Osteoblast (primary cell): Measurements from ENCODE around the gene TMPRSS11E. TPM values are rescaled to one million over a fixed set of nuclear protein-coding genes. Genes with fewer than 3 reads are reported as not detected.
"Not testable (repeated sequence)": the region's sequence is repeated elsewhere in the genome, so short reads cannot be mapped to it uniquely, and the experiment has no call there.

Source experiments
- DNase-seq: peaks from one replicate; pipeline ENCODE4 v3.0.0; 2011; ENCODE audit warnings: low spot score, mixed read lengths; ENCODE audit not compliant: insufficient read length; ENCODE audit errors: missing footprints
- H2AFZ ChIP-seq: 2 replicates; pipeline ENCODE4 v1.6.0; 2011; ENCODE audit warnings: mild to moderate bottlenecking, low read length
- H3K27ac ChIP-seq: 2 replicates; pipeline ENCODE4 v1.5.1; 2011; ENCODE audit warnings: mild to moderate bottlenecking, low read depth, low read length, moderate library complexity
- H3K27me3 ChIP-seq: 2 replicates; pipeline ENCODE4 v1.6.0; 2012; ENCODE audit warnings: mild to moderate bottlenecking, control low read depth, inconsistent platforms, low read length, moderate library complexity; ENCODE audit not compliant: insufficient read depth
- H3K36me3 ChIP-seq: 2 replicates; pipeline ENCODE4 v1.5.1; 2011; ENCODE audit warnings: mild to moderate bottlenecking, low read length, control low read depth, moderate library complexity; ENCODE audit not compliant: insufficient read depth
- H3K4me1 ChIP-seq: 2 replicates; pipeline ENCODE4 v1.5.1; 2011; ENCODE audit warnings: mild to moderate bottlenecking, low read length, control low read depth, moderate library complexity; ENCODE audit not compliant: insufficient read depth
- H3K4me2 ChIP-seq: 2 replicates; pipeline ENCODE4 v1.6.0; 2011; ENCODE audit warnings: mild to moderate bottlenecking, low read length; ENCODE audit not compliant: insufficient read depth
- H3K4me3 ChIP-seq: fragments of 200-600 bp; sonication (generic); 3 replicates; pipeline ENCODE4 v1.5.1; 2012; ENCODE audit warnings: mild to moderate bottlenecking, low read length, inconsistent platforms; ENCODE audit not compliant: insufficient read depth
- H3K79me2 ChIP-seq: 2 replicates; pipeline ENCODE4 v1.6.0; 2012; ENCODE audit warnings: mild to moderate bottlenecking, low read length, control low read depth, inconsistent platforms; ENCODE audit not compliant: insufficient read depth
- H3K9me3 ChIP-seq: 2 replicates; pipeline ENCODE4 v1.5.1; 2011; ENCODE audit warnings: low read depth, low read length, control low read depth
- H4K20me1 ChIP-seq: 2 replicates; pipeline ENCODE4 v1.6.0; 2012; ENCODE audit warnings: mild to moderate bottlenecking, low read length, control low read depth; ENCODE audit not compliant: insufficient read depth
- total RNA-seq: library from RNA; depleted of rRNA; stranded (reverse); fragments of >200 nt; gene quantifications from 2 replicates; pipeline ENCODE4 v1.2.3, GENCODE V29; 2012
- TF ChIP-seq, protein P1 (sequence below): IDR thresholded peaks from 2 replicates; pipeline ENCODE4 v1.5.1; 2011; ENCODE audit warnings: mild to moderate bottlenecking, low read depth, low read length, moderate library complexity; ENCODE audit errors: extremely low read depth

TMPRSS11E gene
- total RNA-seq, 1 donor: not detected

DNA sequence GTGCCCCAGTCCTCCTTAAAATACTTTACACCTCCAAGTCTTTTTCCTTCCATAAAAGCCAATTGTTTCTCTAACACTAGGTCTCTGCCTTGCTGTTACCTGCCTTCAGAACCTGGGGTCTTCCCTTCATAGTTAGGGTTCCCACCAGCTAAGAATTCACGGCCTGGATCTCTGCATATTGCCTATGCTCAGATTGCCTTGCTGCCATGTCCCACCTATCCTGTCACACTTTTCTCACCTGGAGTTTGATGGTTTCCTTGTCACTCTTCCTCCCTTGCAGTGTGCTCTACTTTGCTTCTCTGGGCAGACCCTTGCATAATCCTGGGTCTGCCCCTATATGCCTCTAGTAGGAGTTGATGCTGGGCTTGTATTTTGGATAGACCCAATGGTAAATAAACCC lies 36.6 kb upstream of the TMPRSS11E start:
- Histone ChIP-seq H3K4me2 (no peak overlapping the region), H3K9me3 (no peaks in the 10 kb centered on the region), H3K27ac (no peak overlapping the region), H3K4me1 (no peaks in the 10 kb centered on the region), H3K36me3 (no peaks in the 10 kb centered on the region), H2AFZ (no peak overlapping the region), H4K20me1 (no peaks in the 10 kb centered on the region), H3K79me2 (no peaks in the 10 kb centered on the region), H3K27me3 (no peaks in the 10 kb centered on the region), H3K4me3 (no peak overlapping the region)
- DNase-seq: no peak
- TF ChIP-seq, protein P1, sequence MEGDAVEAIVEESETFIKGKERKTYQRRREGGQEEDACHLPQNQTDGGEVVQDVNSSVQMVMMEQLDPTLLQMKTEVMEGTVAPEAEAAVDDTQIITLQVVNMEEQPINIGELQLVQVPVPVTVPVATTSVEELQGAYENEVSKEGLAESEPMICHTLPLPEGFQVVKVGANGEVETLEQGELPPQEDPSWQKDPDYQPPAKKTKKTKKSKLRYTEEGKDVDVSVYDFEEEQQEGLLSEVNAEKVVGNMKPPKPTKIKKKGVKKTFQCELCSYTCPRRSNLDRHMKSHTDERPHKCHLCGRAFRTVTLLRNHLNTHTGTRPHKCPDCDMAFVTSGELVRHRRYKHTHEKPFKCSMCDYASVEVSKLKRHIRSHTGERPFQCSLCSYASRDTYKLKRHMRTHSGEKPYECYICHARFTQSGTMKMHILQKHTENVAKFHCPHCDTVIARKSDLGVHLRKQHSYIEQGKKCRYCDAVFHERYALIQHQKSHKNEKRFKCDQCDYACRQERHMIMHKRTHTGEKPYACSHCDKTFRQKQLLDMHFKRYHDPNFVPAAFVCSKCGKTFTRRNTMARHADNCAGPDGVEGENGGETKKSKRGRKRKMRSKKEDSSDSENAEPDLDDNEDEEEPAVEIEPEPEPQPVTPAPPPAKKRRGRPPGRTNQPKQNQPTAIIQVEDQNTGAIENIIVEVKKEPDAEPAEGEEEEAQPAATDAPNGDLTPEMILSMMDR: no peak

DNA sequence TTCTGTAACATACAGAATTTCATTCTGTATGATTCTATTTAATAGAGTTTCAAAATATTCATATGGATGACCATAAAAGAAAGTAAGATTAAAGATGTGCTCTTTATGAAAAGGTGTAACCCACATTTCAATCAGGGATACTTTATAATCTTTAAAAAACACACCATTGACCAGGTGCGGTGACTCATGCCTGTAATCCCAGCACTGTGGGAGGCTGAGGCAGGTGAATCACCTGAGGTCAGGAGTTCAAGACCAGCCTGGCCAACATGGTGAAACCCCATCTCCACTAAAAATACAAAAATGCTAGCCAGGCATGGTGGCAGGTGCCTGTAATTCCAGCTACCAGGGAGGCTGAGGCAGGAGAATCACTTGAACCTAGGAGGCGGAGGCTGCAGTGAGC lies 35.2 kb upstream of the TMPRSS11E start:
- H3K9me3 ChIP-seq, H4K20me1 ChIP-seq, H3K4me3 ChIP-seq, H3K79me2 ChIP-seq, H3K36me3 ChIP-seq, H3K4me1 ChIP-seq, H3K27ac ChIP-seq, DNase-seq, H3K27me3 ChIP-seq, H2AFZ ChIP-seq, H3K4me2 ChIP-seq: not testable (repeated sequence)

DNA sequence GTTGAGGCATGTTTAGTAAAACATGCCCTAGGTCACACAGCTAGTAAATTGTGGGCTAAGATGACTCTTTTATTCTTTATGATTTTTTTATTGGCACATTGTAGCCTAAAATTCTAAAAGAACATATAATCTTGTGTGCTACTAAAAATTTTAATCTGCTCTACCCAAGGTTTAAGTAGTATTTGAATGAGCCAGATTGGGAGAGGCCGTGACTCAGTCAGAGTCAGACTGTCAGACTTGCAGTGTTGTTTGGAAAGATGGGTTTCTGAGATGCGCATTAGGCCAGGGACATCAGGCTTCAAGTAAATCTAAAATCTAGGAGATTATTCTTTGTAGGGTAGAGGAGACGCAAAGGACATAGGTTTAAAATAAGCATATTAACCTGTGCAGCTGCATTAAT lies 30.7 kb upstream of the TMPRSS11E start:
- peak; percentile 84 for DNase-seq
- H3K9me3 ChIP-seq: no peaks in the 10 kb centered on the region
- H4K20me1 ChIP-seq: no peaks in the 10 kb centered on the region
- no peaks in the 10 kb centered on the region for H3K79me2 ChIP-seq
- no peaks in the 10 kb centered on the region for H3K27me3 ChIP-seq
- H3K27ac ChIP-seq: no peak overlapping the region
- H2AFZ ChIP-seq: no peak overlapping the region
- H3K4me1 ChIP-seq: no peaks in the 10 kb centered on the region
- TF ChIP-seq, protein P1: no peak
- H3K4me2 ChIP-seq: no peak overlapping the region
- H3K36me3 ChIP-seq: no peaks in the 10 kb centered on the region
- H3K4me3 ChIP-seq: no peak overlapping the region

DNA sequence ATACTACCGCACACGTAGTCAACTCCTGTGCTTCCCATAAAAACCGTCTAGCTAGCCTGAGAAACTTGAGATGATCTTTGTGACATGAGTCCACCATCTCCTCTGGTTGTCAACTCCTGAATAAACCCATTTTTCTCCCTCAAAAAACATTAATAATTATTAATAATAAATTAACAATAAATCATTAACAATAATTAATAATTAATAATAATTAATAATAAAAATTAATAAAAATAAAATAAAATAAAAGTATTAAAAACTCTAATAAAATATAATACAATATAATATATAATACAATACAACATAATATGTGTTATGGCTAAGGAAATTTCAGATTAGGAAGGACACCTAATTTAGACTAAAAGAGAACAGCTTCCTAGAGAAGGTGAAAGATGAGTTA lies 20.7 kb upstream of the TMPRSS11E start:
- no peak for DNase-seq
- no peaks in the 10 kb centered on the region for H3K9me3 ChIP-seq
- no peaks in the 10 kb centered on the region for H4K20me1 ChIP-seq
- H3K27me3 ChIP-seq: no peaks in the 10 kb centered on the region
- H3K4me1 ChIP-seq: no peaks in the 10 kb centered on the region
- H3K79me2 ChIP-seq: no peaks in the 10 kb centered on the region
- H3K36me3 ChIP-seq: no peaks in the 10 kb centered on the region
- no peak overlapping the region for H3K4me3 ChIP-seq
- no peak overlapping the region for H3K27ac ChIP-seq
- TF ChIP-seq, protein P1: no peak
- no peak overlapping the region for H3K4me2 ChIP-seq
- no peak overlapping the region for H2AFZ ChIP-seq
